Loucy (cell line): Measurements from ENCODE around the gene TNFSF8.

Source experiments
- H2AFZ ChIP-seq: fragments of 200-600 bp; sonication (generic); 2 replicates; pipeline ENCODE4 v1.6.0; 2016; ENCODE audit warnings: antibody characterized with exemption, mild to moderate bottlenecking, low read length, moderate library complexity
- H3F3A ChIP-seq: fragments of 200-600 bp; 2 replicates; pipeline ENCODE4 v1.6.0; 2016; ENCODE audit warnings: antibody characterized with exemption, low read depth, mild to moderate bottlenecking
- H3K27me3 ChIP-seq: fragments of 200-600 bp; sonication (generic); 2 replicates; pipeline ENCODE4 v1.6.1; 2014; ENCODE audit warnings: low read length, mild to moderate bottlenecking; ENCODE audit not compliant: insufficient read depth, poor library complexity, severe bottlenecking
- H3K36me3 ChIP-seq: fragments of 200-600 bp; sonication (generic); 2 replicates; pipeline ENCODE4 v1.6.1; 2016; ENCODE audit warnings: low read length; ENCODE audit not compliant: insufficient read depth
- H3K4me1 ChIP-seq: fragments of 200-600 bp; sonication (generic); 2 replicates; pipeline ENCODE4 v1.5.1; 2014; ENCODE audit warnings: low read length, mild to moderate bottlenecking; ENCODE audit not compliant: insufficient read depth, poor library complexity, severe bottlenecking
- H3K4me2 ChIP-seq: fragments of 200-600 bp; sonication (generic); 2 replicates; pipeline ENCODE4 v1.6.0; 2014; ENCODE audit warnings: antibody characterized with exemption, low read length, low read depth, mild to moderate bottlenecking; ENCODE audit not compliant: poor library complexity, severe bottlenecking
- H3K4me3 ChIP-seq: fragments of 200-600 bp; sonication (generic); 2 replicates; pipeline ENCODE4 v1.5.1; 2014; ENCODE audit warnings: low read length, mild to moderate bottlenecking, mixed read lengths; ENCODE audit not compliant: poor library complexity, severe bottlenecking
- H3K79me2 ChIP-seq: fragments of 200-600 bp; sonication (generic); 2 replicates; pipeline ENCODE4 v1.6.1; 2014; ENCODE audit warnings: low read length; ENCODE audit not compliant: insufficient read depth
- H3K9ac ChIP-seq: fragments of 200-600 bp; sonication (generic); 2 replicates; pipeline ENCODE4 v1.6.0; 2014; ENCODE audit warnings: mild to moderate bottlenecking, low read depth, low read length, moderate library complexity; ENCODE audit not compliant: poor library complexity, severe bottlenecking
- H3K9me2 ChIP-seq: fragments of 200-600 bp; sonication (generic); replicated peaks from 2 replicates; pipeline ENCODE4 v1.6.1; 2016; ENCODE audit warnings: low read depth, low read length, mixed read lengths
- H3K9me3 ChIP-seq: fragments of 200-600 bp; sonication (generic); 2 replicates; pipeline ENCODE4 v1.6.1; 2014; ENCODE audit warnings: mild to moderate bottlenecking, antibody characterized with exemption, low read length, low read depth; ENCODE audit not compliant: insufficient read depth
- H4K20me1 ChIP-seq: fragments of 200-600 bp; sonication (generic); 2 replicates; pipeline ENCODE4 v1.6.0; 2014; ENCODE audit warnings: antibody characterized with exemption, low read length, mild to moderate bottlenecking; ENCODE audit not compliant: insufficient read depth, poor library complexity, severe bottlenecking
- CTCF ChIP-seq: fragments of 200-600 bp; sonication (generic); conservative IDR thresholded peaks from 2 replicates; pipeline ENCODE4 v1.5.1; 2014; ENCODE audit warnings: mild to moderate bottlenecking, antibody characterized with exemption, low read length
- EZH2phosphoT487 ChIP-seq: fragments of 200-600 bp; IDR thresholded peaks from 2 replicates; pipeline ENCODE4 v1.6.1; 2018; ENCODE audit warnings: antibody characterized with exemption, mild to moderate bottlenecking, moderate library complexity, borderline replicate concordance

The TNFSF8 gene

GRCh38 chr9:114925672-114926071 is 4.7 kb downstream of the TNFSF8 start:
- Histone ChIP-seq H3K9ac (no peak overlapping the region), H2AFZ (no peak overlapping the region), H3K79me2 (no peaks in the 10 kb centered on the region), H3K4me2 (no peak overlapping the region), H4K20me1 (no peaks in the 10 kb centered on the region), H3F3A (no peaks in the 10 kb centered on the region), H3K9me3 (no peaks in the 10 kb centered on the region), H3K36me3 (no peaks in the 10 kb centered on the region), H3K4me1 (peaks cover 4% of the 10 kb centered on the region), H3K27me3 (no peaks in the 10 kb centered on the region), H3K9me2 (no peaks in the 10 kb centered on the region), H3K4me3 (no peak overlapping the region)
- TF ChIP-seq EZH2phosphoT487 (no peak), CTCF (no peak)

- TF ChIP-seq CTCF = no peak
- Histone ChIP-seq H4K20me1 (no peaks in the 10 kb centered on the region), H3K4me1 (peaks cover 4% of the 10 kb centered on the region), H3F3A (no peaks in the 10 kb centered on the region), H3K4me2 (no peak overlapping the region), H3K4me3 (no peak overlapping the region), H3K27me3 (no peaks in the 10 kb centered on the region), H3K36me3 (no peaks in the 10 kb centered on the region), H3K9me2 (no peaks in the 10 kb centered on the region), H3K9ac (no peak overlapping the region), H3K79me2 (no peaks in the 10 kb centered on the region), H2AFZ (no peak overlapping the region), H3K9me3 (no peaks in the 10 kb centered on the region)
These were observed 5.4 kb downstream of the TNFSF8 start for GRCh38 chr9:114925039-114925438.

GRCh38 chr9:114924327-114924726 is 6.1 kb downstream of the TNFSF8 start:
- no peak overlapping the region for H3K4me2 ChIP-seq
- H3K36me3 ChIP-seq = no peaks in the 10 kb centered on the region
- no peaks in the 10 kb centered on the region for H3K27me3 ChIP-seq
- H3F3A ChIP-seq = no peaks in the 10 kb centered on the region
- H3K9ac ChIP-seq = no peak overlapping the region
- no peaks in the 10 kb centered on the region for H3K9me3 ChIP-seq
- H3K79me2 ChIP-seq = no peaks in the 10 kb centered on the region
- no peak overlapping the region for H3K4me3 ChIP-seq
- no peak overlapping the region for H2AFZ ChIP-seq
- no peaks in the 10 kb centered on the region for H3K9me2 ChIP-seq
- TF ChIP-seq EZH2phosphoT487 (no peak), CTCF (no peak)
- H4K20me1 ChIP-seq = no peaks in the 10 kb centered on the region
- H3K4me1 ChIP-seq = peaks cover under 1% of the 10 kb centered on the region
